ENCODE results near the gene COQ10B. TPM values are rescaled to one million over a fixed set of nuclear protein-coding genes. Genes with fewer than 3 reads are reported as not detected.

COQ10B gene
- total RNA-seq, 1 donor from 2014 or later, result 11.0 TPM

- H3K27ac Mint-ChIP-seq, result no peak overlapping the region
- no peak for DNase-seq (ENCODE audit: low spot score, unreplicated experiment)
- peaks cover 12% of the 10 kb centered on the region for H3K9me3 Mint-ChIP-seq (ENCODE audit: low read depth)
- peak overlapping the region; percentile 88 for H3K4me3 Mint-ChIP-seq (ENCODE audit: low read depth)
- H3K36me3 Mint-ChIP-seq (ENCODE audit: insufficient read depth), result peaks cover 24% of the 10 kb centered on the region
- no peaks in the 10 kb centered on the region for H3K27me3 Mint-ChIP-seq
- H3K4me1 Mint-ChIP-seq (ENCODE audit: low read depth), result peaks cover 15% of the 10 kb centered on the region
- no peak for TF ChIP-seq CTCF (IDR thresholded peaks at IDR 0.05; ENCODE audit: unreplicated experiment)
These were observed 63.8 kb downstream of the COQ10B start for GRCh38 chr2:197517150-197517549.

Other genes with a start within 250 kb of the COQ10B start
- gene ANKRD44, start 142.8 kb upstream of the COQ10B start, total RNA-seq, result 4.0 and 6.0 TPM in 2 replicates
- gene SF3B1, start 18.5 kb upstream of the COQ10B start, total RNA-seq, result 348 and 370 TPM in 2 replicates
- gene HSPD1, start 46.3 kb downstream of the COQ10B start, total RNA-seq, result 403 and 409 TPM in 2 replicates
- 180 and 185 TPM in 2 replicates for gene HSPE1, start 46.8 kb downstream of the COQ10B start, total RNA-seq
- gene MOB4, start 62.5 kb downstream of the COQ10B start, total RNA-seq, result 29.8 and 41.4 TPM in 2 replicates
- 5.4 and 5.7 TPM in 2 replicates for gene RFTN2, start 222.0 kb downstream of the COQ10B start, total RNA-seq

Data from progenitor cell of endocrine pancreas (in vitro differentiated cells).